K562 (cell line): Measurements from ENCODE around the gene COL13A1.

Experiments used
- CBX5 ChIP-seq: IDR thresholded peaks from 2 replicates; pipeline ENCODE4 v1.6.1; 2014; ENCODE audit warnings: low read depth, borderline replicate concordance
- ELF1 ChIP-seq: fragments of 200-800 bp; sonication (Bioruptor generic); IDR thresholded peaks from 2 replicates; pipeline ENCODE4 v1.6.1; 2016; ENCODE audit warnings: missing genetic modification characterization, missing compliant biosample characterization
- NR2C1 ChIP-seq, 2 experiments: fragments of 450-650 bp; IDR thresholded peaks; 2 replicates each; pipeline ENCODE4 v1.6.1; 2017; ENCODE audit warnings: mild to moderate bottlenecking in 2 of 2, antibody characterized with exemption in 1 of 2, inconsistent platforms in 1 of 2, missing compliant biosample characterization in 1 of 2, missing genetic modification characterization in 1 of 2
- POLR2A ChIP-seq: fragments of 450-650 bp; conservative IDR thresholded peaks from 2 replicates; pipeline ENCODE4 v1.6.1; 2016
- POLR2AphosphoS5 ChIP-seq: IDR thresholded peaks from 2 replicates; pipeline ENCODE4 v1.6.1; 2011; ENCODE audit warnings: mild to moderate bottlenecking, low read depth, low read length, moderate library complexity; ENCODE audit not compliant: control insufficient read depth, insufficient read depth
- YY1 ChIP-seq, 3 experiments: IDR thresholded peaks; 2 replicates each; pipeline ENCODE4 v1.6.1; 2011; ENCODE audit warnings: low read length in 2 of 3, mild to moderate bottlenecking in 2 of 3, moderate library complexity in 2 of 3, borderline replicate concordance in 1 of 3, control low read depth in 1 of 3, low read depth in 1 of 3; ENCODE audit not compliant: insufficient read depth in 3 of 3, insufficient replicate concordance in 2 of 3, control insufficient read depth in 1 of 3, insufficient read length in 1 of 3; ENCODE audit errors: extremely low read depth in 1 of 3
- ZNF124 ChIP-seq: sonication (generic); formaldehyde crosslinking; IDR thresholded peaks from 2 replicates; pipeline ENCODE4 v1.8.1; 2022; ENCODE audit warnings: missing genetic modification reagents
- ZNF311 ChIP-seq: fragments of 250-450 bp; sonication (Bioruptor Pico); IDR thresholded peaks from 2 replicates; pipeline ENCODE4 v1.4.0; 2020; ENCODE audit warnings: mild to moderate bottlenecking, moderate library complexity
- TF ChIP-seq, protein P1 (sequence below): IDR thresholded peaks from 2 replicates; pipeline ENCODE4 v1.6.1; 2012; ENCODE audit warnings: low read depth, low read length, improper control_type of control experiment, borderline replicate concordance
- TF ChIP-seq, protein P2 (sequence below): sonication (generic); formaldehyde crosslinking; IDR thresholded peaks from 2 replicates; pipeline ENCODE4 v1.8.1; 2022; ENCODE audit warnings: missing genetic modification reagents

- TF ChIP-seq POLR2AphosphoS5 (no peak), NR2C1 (IDR thresholded peaks at IDR 0.05) (no peak), NR2C1 (tag; IDR thresholded peaks at IDR 0.05) (no peak), CBX5 (no peak), POLR2A (no peak), ELF1 (0 out of 2 replicates have a peak, but pooled peaks have one; percentile 15), YY1 (IDR thresholded peaks at IDR 0.05; ENCODE audit: borderline replicate concordance in 1 of 3, control insufficient read depth in 1 of 3, extremely low read depth in 1 of 3, insufficient read depth in 3 of 3, insufficient read length in 1 of 3, insufficient replicate concordance in 2 of 3, low read depth in 1 of 3, low read length in 2 of 3) (no peak), ZNF124 (CRISPR knock-in tag) (no peak), ZNF311 (CRISPR knock-in tag) (no peak)
- TF ChIP-seq, protein P1, sequence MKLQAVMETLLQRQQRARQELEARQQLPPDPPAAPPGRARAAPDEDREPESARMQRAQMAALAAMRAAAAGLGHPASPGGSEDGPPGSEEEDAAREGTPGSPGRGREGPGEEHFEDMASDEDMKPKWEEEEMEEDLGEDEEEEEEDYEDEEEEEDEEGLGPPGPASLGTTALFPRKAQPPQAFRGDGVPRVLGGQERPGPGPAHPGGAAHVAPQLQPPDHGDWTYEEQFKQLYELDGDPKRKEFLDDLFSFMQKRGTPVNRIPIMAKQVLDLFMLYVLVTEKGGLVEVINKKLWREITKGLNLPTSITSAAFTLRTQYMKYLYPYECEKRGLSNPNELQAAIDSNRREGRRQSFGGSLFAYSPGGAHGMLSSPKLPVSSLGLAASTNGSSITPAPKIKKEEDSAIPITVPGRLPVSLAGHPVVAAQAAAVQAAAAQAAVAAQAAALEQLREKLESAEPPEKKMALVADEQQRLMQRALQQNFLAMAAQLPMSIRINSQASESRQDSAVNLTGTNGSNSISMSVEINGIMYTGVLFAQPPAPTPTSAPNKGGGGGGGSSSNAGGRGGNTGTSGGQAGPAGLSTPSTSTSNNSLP = no peak
- TF ChIP-seq, protein P2, sequence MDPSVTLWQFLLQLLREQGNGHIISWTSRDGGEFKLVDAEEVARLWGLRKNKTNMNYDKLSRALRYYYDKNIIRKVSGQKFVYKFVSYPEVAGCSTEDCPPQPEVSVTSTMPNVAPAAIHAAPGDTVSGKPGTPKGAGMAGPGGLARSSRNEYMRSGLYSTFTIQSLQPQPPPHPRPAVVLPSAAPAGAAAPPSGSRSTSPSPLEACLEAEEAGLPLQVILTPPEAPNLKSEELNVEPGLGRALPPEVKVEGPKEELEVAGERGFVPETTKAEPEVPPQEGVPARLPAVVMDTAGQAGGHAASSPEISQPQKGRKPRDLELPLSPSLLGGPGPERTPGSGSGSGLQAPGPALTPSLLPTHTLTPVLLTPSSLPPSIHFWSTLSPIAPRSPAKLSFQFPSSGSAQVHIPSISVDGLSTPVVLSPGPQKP (CRISPR knock-in tag) = no peak
These were observed 167.1 kb downstream of the COL13A1 start for GRCh38 chr10:69968830-69969229.
